Activated CD4-positive, CD25-positive, alpha-beta regulatory T cell treated with anti-CD3 and anti-CD28 coated beads, Interleukin-2, amount 50 U/mL, for 16 hours (primary cell): Measurements from ENCODE around the gene PDE4B.
"Not testable (repeated sequence)": the region's sequence is repeated elsewhere in the genome, so short reads cannot be mapped to it uniquely, and the experiment has no call there.

Source experiments
- DNase-seq: peaks from one replicate; pipeline ENCODE4 v3.0.0-alpha.2; 2020; ENCODE audit warnings: low read depth, low spot score

PDE4B gene

DNA sequence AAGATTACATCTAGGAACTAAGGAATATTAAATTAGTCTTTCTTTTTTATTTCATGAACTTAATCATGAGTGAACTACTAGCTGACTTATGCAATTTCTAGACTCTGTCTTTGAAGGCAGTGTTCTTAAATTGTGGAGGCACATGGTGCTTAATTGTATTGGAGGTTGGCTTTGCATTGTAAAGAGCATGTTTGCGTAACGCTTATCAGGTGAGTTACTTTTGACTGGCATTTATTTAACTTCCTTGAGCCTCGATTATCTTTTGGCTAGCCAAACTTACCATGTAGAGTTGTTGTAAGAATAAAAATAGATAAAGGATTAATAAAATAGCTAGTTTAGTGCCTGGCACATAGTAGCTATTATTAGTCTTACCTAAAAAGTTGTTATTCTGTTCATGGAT lies 262.4 kb downstream of the PDE4B start:
- no peak for DNase-seq

- not testable (repeated sequence) for DNase-seq
Observed at GRCh38 chr1:66057448-66057847, 264.8 kb downstream of the PDE4B start.

DNA sequence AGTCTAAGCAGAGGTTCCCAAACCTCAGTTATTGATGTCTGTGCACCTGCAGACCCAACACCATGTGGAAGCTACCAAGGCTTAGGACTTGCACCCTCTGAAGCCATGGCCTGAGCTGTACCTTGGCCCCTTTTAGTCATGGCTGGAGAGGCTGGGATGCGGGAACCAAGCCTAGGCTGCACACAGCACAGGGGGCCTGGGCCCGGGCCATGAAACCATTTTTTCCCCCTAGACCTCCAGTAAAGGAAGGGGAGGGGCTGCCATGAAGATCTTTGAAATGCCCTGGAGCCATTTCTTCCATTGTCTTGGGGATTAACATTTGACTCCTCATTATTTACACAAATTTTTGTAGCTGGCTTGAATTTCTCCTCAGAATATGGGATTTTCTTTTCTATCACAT lies 265.9 kb downstream of the PDE4B start:
- DNase-seq = no peak

GRCh38 chr1:66067219-66067618 lies 274.5 kb downstream of the PDE4B start:
- DNase-seq = not testable (repeated sequence)

GRCh38 chr1:66069976-66070876 lies 277.5 kb downstream of the PDE4B start:
- DNase-seq = no peak

DNA sequence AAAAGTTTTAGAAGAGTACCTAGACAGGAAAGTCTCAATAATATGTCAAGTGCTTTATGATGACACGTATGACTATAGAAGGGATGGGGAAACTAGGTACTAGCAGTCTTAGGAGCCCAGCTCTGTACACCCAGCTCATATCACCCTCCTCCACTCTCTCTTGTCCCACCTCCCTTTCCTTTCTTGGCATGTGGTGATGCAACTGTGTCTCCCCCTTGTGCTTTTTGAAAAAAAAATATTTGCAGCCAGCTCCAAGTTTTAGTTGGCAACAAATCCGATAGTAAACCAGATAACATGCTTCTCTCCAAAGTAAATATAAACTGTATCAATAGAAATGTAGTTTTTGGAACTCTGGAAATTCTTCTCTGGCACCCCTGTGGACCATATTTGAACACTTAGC lies 280.7 kb downstream of the PDE4B start:
- no peak for DNase-seq

GRCh38 chr1:66074147-66074546 lies 281.5 kb downstream of the PDE4B start:
- no peak for DNase-seq

GRCh38 chr1:66078412-66078811 lies 285.7 kb downstream of the PDE4B start:
- no peak for DNase-seq

DNA sequence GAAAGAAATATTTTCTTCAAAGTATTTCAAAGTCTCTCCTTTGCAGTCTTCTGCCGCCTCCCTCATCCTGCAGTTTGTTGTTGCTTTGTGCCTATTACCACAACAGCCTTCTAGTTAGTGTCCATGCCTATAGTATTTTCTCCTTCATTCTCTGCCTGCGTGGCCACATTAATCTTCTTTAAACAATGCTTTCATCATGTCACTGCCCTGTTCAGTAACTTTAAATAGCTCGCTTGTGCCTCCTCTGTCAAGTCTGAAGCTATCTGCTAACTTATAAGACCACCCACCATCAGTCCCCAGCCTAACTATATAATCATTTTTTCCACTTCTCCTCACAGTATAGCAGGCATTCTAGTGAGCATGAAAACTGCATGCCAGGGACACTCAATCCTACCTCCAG lies 290.3 kb downstream of the PDE4B start:
- DNase-seq = no peak

DNA sequence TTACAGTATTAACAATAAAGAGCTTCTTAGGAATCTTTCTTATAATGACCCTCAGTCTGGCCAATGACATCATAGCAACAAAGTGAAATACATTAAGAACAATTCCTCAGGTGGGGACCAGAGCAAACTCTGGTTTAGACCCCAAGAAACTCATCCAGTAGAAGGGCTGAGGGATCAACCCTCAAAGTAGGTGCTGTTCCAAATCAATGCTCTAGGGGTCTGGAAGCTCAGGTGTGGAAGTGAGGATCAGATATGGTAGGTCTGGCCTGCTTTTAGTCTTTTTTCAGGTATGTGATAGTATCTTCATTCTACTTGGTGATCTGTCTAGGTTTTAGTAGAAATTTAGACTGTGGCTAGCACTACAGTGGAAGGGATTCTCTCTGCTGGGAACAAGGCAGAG lies 291.7 kb downstream of the PDE4B start:
- no peak for DNase-seq

DNA sequence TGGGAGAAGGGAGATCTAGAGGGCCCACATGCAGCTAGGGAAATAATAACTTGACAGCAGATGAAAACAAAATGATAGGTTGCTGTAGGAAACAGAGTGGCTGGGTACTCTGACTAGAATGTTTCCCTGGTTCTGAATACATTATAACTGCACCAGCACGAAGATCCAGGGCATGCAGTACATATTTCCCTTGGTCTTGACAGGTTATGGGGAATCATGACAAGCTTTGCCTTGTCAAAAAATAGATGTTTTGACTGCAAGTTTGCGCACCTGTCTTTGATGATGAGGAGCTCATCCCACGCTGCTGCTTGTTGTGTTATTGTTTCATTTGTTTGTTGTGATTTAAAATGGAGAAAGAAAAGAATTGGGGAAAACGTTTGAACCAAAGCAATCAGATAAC lies 292.9 kb downstream of the PDE4B start:
- DNase-seq = no peak

- no peak for DNase-seq
Observed at GRCh38 chr1:66088787-66089186, 296.1 kb downstream of the PDE4B start.

DNA sequence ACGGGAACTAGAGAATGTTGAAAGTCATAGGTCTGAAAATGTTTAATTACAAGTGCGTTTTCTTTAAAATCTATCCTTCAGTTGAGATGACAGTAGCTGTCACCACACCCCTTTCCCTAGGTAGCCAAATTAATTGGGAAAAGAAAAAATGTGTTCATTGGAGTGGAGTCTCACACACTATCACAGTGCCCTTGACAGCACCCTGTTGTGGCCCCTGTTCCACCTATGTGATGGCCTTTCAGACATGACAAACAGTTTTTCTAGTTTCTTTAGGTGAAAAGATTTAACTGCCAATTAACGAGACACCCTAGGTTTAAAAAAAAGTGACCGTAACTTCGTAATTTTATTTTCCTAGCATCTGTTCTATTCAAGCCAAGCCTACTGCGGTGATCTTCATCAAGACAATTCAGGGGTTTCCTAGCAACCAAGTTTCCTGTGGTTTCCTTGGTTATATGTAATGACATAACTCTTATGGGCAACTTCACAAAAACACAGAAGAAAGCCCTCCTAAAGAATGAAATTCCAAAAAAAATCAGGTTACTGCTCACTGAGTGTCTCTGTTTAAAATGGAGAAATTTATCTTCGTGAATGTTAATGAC lies 298.3 kb downstream of the PDE4B start:
- no peak for DNase-seq

DNA sequence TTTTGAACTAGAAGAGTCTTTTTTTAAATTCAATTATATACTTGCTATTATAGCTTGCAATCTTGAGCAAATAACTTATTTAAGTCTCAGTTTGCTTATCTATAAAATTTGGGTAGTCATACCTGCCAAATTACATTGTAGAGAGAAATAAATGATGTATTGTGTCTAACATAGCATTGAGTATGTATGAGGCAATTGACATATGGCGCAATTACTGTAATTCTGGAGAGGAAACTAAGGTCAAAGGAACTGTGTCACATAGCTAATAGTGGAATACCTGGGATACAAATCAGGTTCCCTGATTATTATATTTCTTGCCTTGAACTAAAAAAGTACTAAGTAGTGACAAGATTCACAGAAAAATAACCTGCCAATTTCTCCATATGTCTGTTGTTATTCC lies 302.5 kb downstream of the PDE4B start:
- no peak for DNase-seq

DNA sequence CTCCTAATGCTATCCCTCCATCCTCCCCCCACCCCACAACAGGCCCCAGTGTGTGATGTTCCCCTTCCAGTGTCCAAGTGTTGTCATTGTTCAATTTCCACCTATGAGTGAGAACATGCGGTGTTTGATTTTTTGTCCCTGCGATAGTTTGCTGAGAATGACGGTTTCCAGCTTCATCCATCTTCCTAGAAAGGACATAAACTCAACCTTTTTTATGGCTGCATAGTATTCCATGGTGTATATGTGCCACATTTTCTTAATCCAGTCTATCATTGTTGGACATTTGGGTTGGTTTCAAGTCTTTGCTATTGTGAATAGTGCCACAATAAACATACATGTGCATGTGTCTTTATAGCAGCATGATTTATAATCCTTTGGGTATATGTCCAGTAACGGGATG lies 308.3 kb downstream of the PDE4B start:
- DNase-seq = not testable (repeated sequence)

GRCh38 chr1:66104076-66104475 lies 311.4 kb downstream of the PDE4B start:
- DNase-seq = not testable (repeated sequence)

- no peak for DNase-seq
Observed at GRCh38 chr1:66108624-66109023, 315.9 kb downstream of the PDE4B start.

DNA sequence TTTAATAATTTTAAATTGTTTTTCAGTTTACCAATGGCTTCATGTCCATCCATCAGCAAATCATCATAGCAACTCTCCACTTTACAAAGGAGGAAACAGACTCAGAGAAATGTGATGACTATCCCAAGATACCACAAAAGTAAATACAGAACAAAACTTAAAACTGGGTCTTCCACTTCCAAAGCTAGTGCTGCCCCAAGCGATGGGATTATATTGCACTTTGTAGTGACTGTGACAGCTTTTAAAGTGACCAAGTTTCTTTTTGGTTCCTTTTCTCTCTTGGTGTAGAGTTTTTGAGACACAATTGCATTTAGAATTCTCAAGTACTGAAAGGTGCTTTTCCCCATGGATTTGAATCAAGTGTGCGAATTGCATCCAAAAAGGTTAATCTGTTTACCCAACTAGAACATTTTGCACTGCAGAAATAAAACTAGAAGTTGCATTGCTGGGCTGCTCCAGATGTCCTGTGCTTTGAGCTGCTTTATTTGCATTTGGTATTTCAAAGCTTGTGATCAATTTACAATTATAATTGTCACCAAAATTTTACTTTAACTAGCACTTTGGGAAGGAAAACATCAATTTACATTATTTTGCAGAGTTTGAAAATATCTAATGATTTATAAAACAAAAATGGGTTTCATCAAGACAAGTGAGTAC lies 320.2 kb downstream of the PDE4B start:
- DNase-seq = no peak

DNA sequence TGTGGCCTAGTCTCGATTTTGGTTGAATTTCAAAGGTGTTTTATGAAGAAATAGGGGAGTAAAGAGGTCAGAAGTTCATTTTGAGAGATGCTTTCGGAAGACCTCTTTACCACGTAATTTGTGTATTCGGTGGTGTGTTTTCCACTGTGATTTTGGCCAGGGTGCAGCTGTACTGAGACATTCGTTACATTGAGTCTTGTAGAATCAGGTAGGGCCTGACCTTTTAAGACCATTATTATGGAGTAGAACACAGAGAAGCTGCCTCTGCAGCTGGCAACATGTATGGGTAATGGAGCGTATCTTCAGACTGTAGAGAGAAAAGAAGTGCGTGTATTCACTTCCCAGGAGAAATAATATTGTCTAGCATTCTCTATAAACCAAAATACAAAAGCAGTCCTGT lies 326.5 kb downstream of the PDE4B start:
- no peak for DNase-seq

DNA sequence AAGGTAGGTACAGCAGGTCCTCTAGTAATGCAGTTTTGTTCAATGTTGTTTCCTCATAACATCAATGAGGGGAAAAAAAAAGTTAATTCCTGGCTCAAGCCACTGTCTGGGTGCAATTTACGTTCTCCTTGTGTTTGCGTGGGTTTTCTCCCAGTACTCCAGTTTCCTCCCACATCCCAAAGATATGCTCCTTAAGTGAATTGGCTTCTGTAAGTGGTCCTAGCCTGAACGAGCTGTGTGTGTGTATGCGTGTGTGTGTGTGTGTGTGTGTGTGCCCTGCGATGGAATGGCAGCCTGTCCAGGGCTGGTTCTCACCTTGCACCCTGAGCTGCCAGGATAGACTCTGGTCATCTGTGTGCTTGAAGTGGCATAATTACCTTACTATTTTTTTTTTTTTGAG lies 332.0 kb downstream of the PDE4B start:
- DNase-seq = no peak

DNA sequence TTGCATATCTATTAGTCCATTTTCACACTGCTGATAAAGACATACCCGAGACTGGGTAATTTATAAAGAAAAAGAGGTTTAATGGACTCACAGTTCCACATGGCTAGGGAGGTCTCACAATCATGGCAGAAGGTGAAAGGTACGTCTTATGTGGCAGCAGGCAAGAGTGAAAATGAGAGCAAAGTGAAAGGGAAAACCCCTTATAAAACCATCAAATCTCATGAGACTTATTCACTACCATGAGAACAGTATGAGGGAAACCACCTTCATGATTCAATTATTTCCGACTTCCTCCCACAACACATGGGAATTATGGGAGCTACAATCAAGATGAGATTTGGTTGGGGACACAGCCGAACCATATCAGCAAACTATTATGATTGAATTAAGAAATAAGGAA lies 335.9 kb downstream of the PDE4B start:
- DNase-seq = not testable (repeated sequence)

GRCh38 chr1:66132324-66132723 lies 339.6 kb downstream of the PDE4B start:
- DNase-seq = no peak

DNA sequence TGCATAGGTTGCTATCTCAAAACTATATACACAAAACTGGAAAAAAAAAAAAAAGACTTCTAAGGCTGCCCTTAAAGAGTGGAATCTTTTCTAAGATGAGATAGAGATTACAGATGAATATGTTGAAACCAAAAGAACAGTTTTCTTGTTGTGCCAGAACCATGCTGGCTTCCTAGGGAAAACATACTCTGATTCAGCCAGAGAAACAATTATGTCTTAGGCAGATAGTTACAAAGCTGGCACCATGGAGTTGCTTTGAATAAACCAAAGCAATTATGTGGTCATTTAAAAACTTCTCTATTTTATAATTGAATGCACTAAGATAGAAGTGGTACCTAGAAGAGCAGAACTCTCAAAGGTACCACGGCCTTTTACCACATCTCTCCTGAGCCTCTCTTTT lies 341.3 kb downstream of the PDE4B start:
- no peak for DNase-seq
